Limb (tissue), 2 donors: ENCODE measurements around the gene CHMP6.
"Not testable (repeated sequence)": the region's sequence is repeated elsewhere in the genome, so short reads cannot be mapped to it uniquely, and the experiment has no call there.

Experiments used
- DNase-seq, 2 donors: peaks; one replicate each; pipeline ENCODE4 v3.0.0-alpha.2; 2016; ENCODE audit errors: extremely low spot score in 2 of 2

Gene CHMP6

GRCh38 chr17:81011951-81012350 lies 20.3 kb downstream of the CHMP6 start:
- DNase-seq, result no peak

- DNase-seq, result no peak
These were observed 21.2 kb downstream of the CHMP6 start for GRCh38 chr17:81012574-81013447.

- no peak for DNase-seq
These were observed 22.0 kb downstream of the CHMP6 start for GRCh38 chr17:81013642-81014041.

- DNase-seq, result peak in 1 of 2 donors; percentile 61
These were observed 23.5 kb downstream of the CHMP6 start for GRCh38 chr17:81015136-81015535.

- DNase-seq, result no peak
These were observed 24.9 kb downstream of the CHMP6 start for GRCh38 chr17:81016575-81016974.

GRCh38 chr17:81017330-81017729 lies 25.7 kb downstream of the CHMP6 start:
- not testable (repeated sequence) for DNase-seq

GRCh38 chr17:81018044-81018802 lies 26.6 kb downstream of the CHMP6 start:
- DNase-seq, result peak; percentile 50 to 78

GRCh38 chr17:81019563-81020442 lies 28.2 kb downstream of the CHMP6 start:
- DNase-seq, result no peak

GRCh38 chr17:81020443-81020766 lies 28.8 kb downstream of the CHMP6 start:
- no peak for DNase-seq

- DNase-seq, result peak in 1 of 2 donors; percentile 62
These were observed 29.3 kb downstream of the CHMP6 start for GRCh38 chr17:81020767-81021497.

- no peak for DNase-seq
These were observed 30.1 kb downstream of the CHMP6 start for GRCh38 chr17:81021531-81022343.

GRCh38 chr17:81022344-81022676 lies 30.7 kb downstream of the CHMP6 start:
- peak in 1 of 2 donors; percentile 35 for DNase-seq

- peak in 1 of 2 donors; percentile 43 for DNase-seq
These were observed 33.6 kb downstream of the CHMP6 start for GRCh38 chr17:81025065-81025740.

GRCh38 chr17:81025741-81026129 lies 34.1 kb downstream of the CHMP6 start:
- DNase-seq, result peak in 1 of 2 donors; percentile 65

GRCh38 chr17:81026266-81027036 lies 34.8 kb downstream of the CHMP6 start:
- DNase-seq, result no peak

GRCh38 chr17:81027038-81027437 lies 35.4 kb downstream of the CHMP6 start:
- DNase-seq, result no peak

GRCh38 chr17:81027591-81028505 lies 36.2 kb downstream of the CHMP6 start:
- no peak for DNase-seq

- no peak for DNase-seq
These were observed 36.8 kb downstream of the CHMP6 start for GRCh38 chr17:81028506-81028858.
